ENCODE data around the gene INPP5A. TPM values are rescaled to one million over a fixed set of nuclear protein-coding genes. Genes with fewer than 3 reads are reported as not detected.

INPP5A gene
- total and polyA plus RNA-seq, 2 donors (not counting 1 experiment from before 2014, with no cell fraction given): 9.3 to 87.8 TPM

GRCh38 chr10:132786884-132787494 is 249.4 kb downstream of the INPP5A start:
- ChIA-PET CTCF (no interaction called here), POLR2A (no interaction called here)
- peak; percentile 28 for DNase-seq

More at GRCh38 chr10:132786884-132787494, 249.4 kb downstream of the INPP5A start:
- Histone ChIP-seq H3K27me3 (replicated peaks in 1 of 4; ENCODE audit: control extremely low read depth in 1 of 4, control insufficient read depth in 3 of 4, insufficient read depth in 4 of 4, low read length in 3 of 4) (peaks cover 0 to 33% (median 5%) of the 10 kb centered on the region in 4 experiments), H3K27ac (ENCODE audit: low read length in 2 of 2) (no peak overlapping the region), H3K4me2 (replicated peaks; ENCODE audit: low read depth, low read length, poor library complexity, severe bottlenecking) (peak overlapping the region; percentile 61), H4K20me1 (ENCODE audit: control insufficient read depth, insufficient read depth, low read length, poor library complexity, severe bottlenecking) (no peaks in the 10 kb centered on the region), H3K4me1 (ENCODE audit: control insufficient read depth in 2 of 2, insufficient read depth in 2 of 2, low read length in 2 of 2) (peaks cover 3 to 25% of the 10 kb centered on the region in 2 donors), H3K79me2 (ENCODE audit: control insufficient read depth, insufficient read depth, low read length) (no peaks in the 10 kb centered on the region), H3K9me3 (ENCODE audit: control extremely low read depth in 1 of 3, control insufficient read depth in 2 of 3, insufficient read depth in 1 of 3, low read length in 2 of 3) (peaks cover 0 to 22% (median 0%) of the 10 kb centered on the region in 3 donors), H3K36me3 (replicated peaks in 1 of 2; ENCODE audit: control extremely low read depth in 1 of 2, control insufficient read depth in 1 of 2, extremely low read depth in 1 of 2, insufficient read depth in 2 of 2, low read length in 1 of 2) (no peaks in the 10 kb centered on the region), H3K4me3 (ENCODE audit: control extremely low read depth in 1 of 5, extremely low read depth in 1 of 5, insufficient read depth in 1 of 5, low read depth in 2 of 5, low read length in 4 of 5) (no peak overlapping the region), H2AFZ (ENCODE audit: insufficient read depth, low read depth, low read length, poor library complexity, severe bottlenecking) (no peak overlapping the region), H3K9ac (ENCODE audit: low read length) (no peak overlapping the region)
- peaks cover 18% of the 10 kb centered on the region for H3K27me3 Mint-ChIP-seq
- H3K27ac Mint-ChIP-seq: no peak overlapping the region
- H3K4me1 Mint-ChIP-seq: peaks cover 10% of the 10 kb centered on the region
- H3K9me3 Mint-ChIP-seq (ENCODE audit: insufficient read depth): no peaks in the 10 kb centered on the region
- no peak for ATAC-seq (ENCODE audit: low read depth)
- intact Hi-C loops (cut with micrococcal nuclease): no loop called here
- H3K4me3 Mint-ChIP-seq: no peak overlapping the region
- 12% methylated on average over 80 of the region's 80 CpGs for WGBS (ENCODE audit: insufficient coverage)
- no peak for TF ChIP-seq CTCF (IDR thresholded peaks at IDR 0.05)
- no peak for TF ChIP-seq EZH2 (IDR thresholded peaks at IDR 0.05; ENCODE audit: borderline replicate concordance, insufficient read depth, low read depth, low read length, poor library complexity, severe bottlenecking)
